Neural crest cell (in vitro differentiated cells): ENCODE data around the gene C15orf61. TPM values are rescaled to one million over a fixed set of nuclear protein-coding genes. Genes with fewer than 3 reads are reported as not detected.

Source experiments
- DNase-seq: peaks from one replicate; pipeline ENCODE4 v3.0.0; 2021; ENCODE audit warnings: low read depth, mixed read lengths, low spot score
- H3K27ac Mint-ChIP-seq: one replicate; pipeline ENCODE4 v1.8.0; 2021; ENCODE audit warnings: mild to moderate bottlenecking, mixed read lengths; ENCODE audit not compliant: unreplicated experiment
- H3K27me3 Mint-ChIP-seq: 2 replicates; pipeline ENCODE4 v1.8.0; 2021; ENCODE audit warnings: low read depth, mild to moderate bottlenecking, mixed read lengths
- H3K36me3 Mint-ChIP-seq: 2 replicates; pipeline ENCODE4 v1.8.0; 2021; ENCODE audit warnings: low read depth, mild to moderate bottlenecking, mixed read lengths
- H3K4me1 Mint-ChIP-seq: 2 replicates; pipeline ENCODE4 v1.8.0; 2021; ENCODE audit warnings: mixed read lengths
- H3K4me3 Mint-ChIP-seq: one replicate; pipeline ENCODE4 v1.8.0; 2021; ENCODE audit warnings: mild to moderate bottlenecking, mixed read lengths
- H3K9me3 Mint-ChIP-seq: 2 replicates; pipeline ENCODE4 v1.8.0; 2021; ENCODE audit warnings: mixed read lengths
- CTCF ChIP-seq: fragments of 200-600 bp; sonication (generic); conservative IDR thresholded peaks from 2 replicates; pipeline ENCODE4 v1.5.0; 2021; ENCODE audit warnings: antibody characterized with exemption, mild to moderate bottlenecking
- total RNA-seq: library from RNA; stranded (reverse); gene quantifications from 2 replicates; pipeline ENCODE4 v1.2.1, GENCODE V29; 2021

C15orf61 gene
- total RNA-seq, 1 donor from 2014 or later: 6.8 TPM

GRCh38 chr15:67510597-67511190 is 10.2 kb upstream of the C15orf61 start:
- DNase-seq: no peak
- no peaks in the 10 kb centered on the region for H3K27me3 Mint-ChIP-seq
- H3K4me3 Mint-ChIP-seq: no peak overlapping the region
- H3K9me3 Mint-ChIP-seq: no peaks in the 10 kb centered on the region
- no peak for TF ChIP-seq CTCF
- no peaks in the 10 kb centered on the region for H3K4me1 Mint-ChIP-seq
- no peak overlapping the region for H3K27ac Mint-ChIP-seq
- no peaks in the 10 kb centered on the region for H3K36me3 Mint-ChIP-seq

GRCh38 chr15:67511606-67512005 is 9.3 kb upstream of the C15orf61 start:
- H3K27ac Mint-ChIP-seq: no peak overlapping the region
- H3K36me3 Mint-ChIP-seq: no peaks in the 10 kb centered on the region
- no peaks in the 10 kb centered on the region for H3K27me3 Mint-ChIP-seq
- DNase-seq: no peak
- H3K4me1 Mint-ChIP-seq: no peaks in the 10 kb centered on the region
- TF ChIP-seq CTCF: no peak
- H3K4me3 Mint-ChIP-seq: no peak overlapping the region
- H3K9me3 Mint-ChIP-seq: no peaks in the 10 kb centered on the region

GRCh38 chr15:67512140-67512539 is 8.8 kb upstream of the C15orf61 start:
- no peak overlapping the region for H3K27ac Mint-ChIP-seq
- no peaks in the 10 kb centered on the region for H3K27me3 Mint-ChIP-seq
- H3K9me3 Mint-ChIP-seq: no peaks in the 10 kb centered on the region
- no peak for DNase-seq
- H3K4me1 Mint-ChIP-seq: no peaks in the 10 kb centered on the region
- no peak for TF ChIP-seq CTCF
- no peaks in the 10 kb centered on the region for H3K36me3 Mint-ChIP-seq
- H3K4me3 Mint-ChIP-seq: no peak overlapping the region

- no peak for DNase-seq
- Mint-ChIP-seq H3K27me3 (no peaks in the 10 kb centered on the region), H3K4me1 (no peaks in the 10 kb centered on the region), H3K36me3 (no peaks in the 10 kb centered on the region), H3K4me3 (no peak overlapping the region), H3K9me3 (no peaks in the 10 kb centered on the region), H3K27ac (no peak overlapping the region)
- TF ChIP-seq CTCF: no peak
Observed at GRCh38 chr15:67512933-67513714, 7.8 kb upstream of the C15orf61 start.

- H3K4me1 Mint-ChIP-seq: no peaks in the 10 kb centered on the region
- no peak for TF ChIP-seq CTCF
- H3K4me3 Mint-ChIP-seq: no peak overlapping the region
- no peak overlapping the region for H3K27ac Mint-ChIP-seq
- H3K36me3 Mint-ChIP-seq: no peaks in the 10 kb centered on the region
- H3K9me3 Mint-ChIP-seq: no peaks in the 10 kb centered on the region
- no peak for DNase-seq
- no peaks in the 10 kb centered on the region for H3K27me3 Mint-ChIP-seq
Observed at GRCh38 chr15:67515090-67515489, 5.8 kb upstream of the C15orf61 start.
